ENCODE data around the gene ZFYVE27.

The ZFYVE27 gene

DNA sequence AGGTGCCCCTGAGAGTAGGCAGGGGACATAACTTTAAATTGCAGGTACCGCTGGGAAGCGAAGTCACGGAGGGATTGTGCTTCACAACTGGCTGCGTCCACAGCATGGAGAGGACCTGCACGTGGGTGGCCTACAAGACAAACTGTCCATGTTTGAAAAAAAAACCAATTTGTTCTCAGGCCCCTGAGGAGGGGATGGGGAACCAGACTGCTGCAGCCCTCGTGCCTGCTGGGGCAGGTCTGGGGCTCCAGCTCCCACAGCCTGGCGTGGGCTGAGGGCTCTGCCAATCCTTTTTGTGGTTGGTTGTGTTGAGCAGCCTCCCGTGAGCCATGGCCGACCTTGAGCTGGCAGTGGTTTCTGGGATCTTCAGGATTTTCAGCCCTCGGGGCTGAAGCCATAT lies 25.1 kb downstream of the ZFYVE27 start:
- Histone ChIP-seq H2AFZ (ENCODE audit: insufficient read depth, low read length, poor library complexity) (no peak overlapping the region), H2BK120ac (ENCODE audit: insufficient read depth, low read length, poor library complexity) (no peak overlapping the region), H3K79me1 (ENCODE audit: low read length) (no peaks in the 10 kb centered on the region), H3K36me3 (ENCODE audit: control insufficient read depth in 1 of 2, insufficient read depth in 2 of 2, low read length in 2 of 2) (peaks cover 38 to 46% of the 10 kb centered on the region in 2 experiments), H3K4me2 (ENCODE audit: low read length) (no peak overlapping the region), H4K12ac (ENCODE audit: low read depth, low read length) (no peak overlapping the region), H3K79me2 (ENCODE audit: control insufficient read depth, insufficient read depth, low read length, poor library complexity) (no peaks in the 10 kb centered on the region), H4K8ac (ENCODE audit: low read depth, low read length) (no peak overlapping the region), H3K4me3 (ENCODE audit: low read depth, low read length) (no peak overlapping the region), H3K27ac (ENCODE audit: low read depth, low read length) (no peak overlapping the region), H3K27me3 (ENCODE audit: insufficient read depth, low read length) (no peaks in the 10 kb centered on the region), H3K23ac (ENCODE audit: low read length) (no peak overlapping the region), H3K9me3 (ENCODE audit: insufficient read depth, low read depth, low read length) (peaks cover 1% of the 10 kb centered on the region), H4K91ac (ENCODE audit: low read depth, low read length) (no peak overlapping the region), H2BK12ac (ENCODE audit: low read length) (no peak overlapping the region), H3K14ac (ENCODE audit: low read length) (no peak overlapping the region), H2BK5ac (ENCODE audit: low read depth, low read length, poor library complexity) (no peak overlapping the region), H2AK5ac (ENCODE audit: low read length) (no peak overlapping the region), H3K4me1 (ENCODE audit: control insufficient read depth in 1 of 2, insufficient read depth in 2 of 2, low read length in 2 of 2) (no peaks in the 10 kb centered on the region), H3K9ac (ENCODE audit: low read length) (no peak overlapping the region), H3K18ac (ENCODE audit: low read length) (no peak overlapping the region), H3K4ac (ENCODE audit: low read depth, low read length) (no peak overlapping the region)
- no peak for DNase-seq
- WGBS (ENCODE audit: extremely low coverage, insufficient coverage, insufficient read length), result no CpG with 5 or more reads among the region's 10 CpGs

DNA sequence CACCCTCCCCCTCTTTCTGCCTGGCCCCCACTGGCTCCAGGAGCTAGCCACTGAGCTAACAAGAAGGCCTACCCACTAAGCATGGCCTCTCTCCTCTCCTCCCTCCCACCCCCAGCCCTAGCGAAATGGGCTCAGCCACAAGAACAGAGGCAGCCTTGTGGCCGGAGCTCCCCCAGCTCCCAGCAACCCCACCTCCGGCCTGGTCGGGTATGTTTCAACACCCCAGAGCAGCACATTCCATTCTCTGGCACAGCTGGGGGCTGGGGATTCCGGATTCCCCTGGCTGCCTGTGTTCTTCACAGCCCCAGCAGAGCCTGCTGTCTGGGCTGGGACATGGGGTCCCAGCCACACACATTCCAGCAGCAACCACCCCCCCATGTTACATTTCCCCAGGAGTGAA lies 25.9 kb downstream of the ZFYVE27 start:
- H3K79me1 ChIP-seq (ENCODE audit: low read length), result no peaks in the 10 kb centered on the region
- no peak overlapping the region for H4K12ac ChIP-seq (ENCODE audit: low read depth, low read length)
- no peak overlapping the region for H4K8ac ChIP-seq (ENCODE audit: low read depth, low read length)
- no peak overlapping the region for H3K4me3 ChIP-seq (ENCODE audit: low read depth, low read length)
- H2BK120ac ChIP-seq (ENCODE audit: insufficient read depth, low read length, poor library complexity), result no peak overlapping the region
- H3K36me3 ChIP-seq (ENCODE audit: control insufficient read depth in 1 of 2, insufficient read depth in 2 of 2, low read length in 2 of 2), result peaks cover 33 to 39% of the 10 kb centered on the region in 2 experiments
- H3K4me2 ChIP-seq (ENCODE audit: low read length), result no peak overlapping the region
- H4K91ac ChIP-seq (ENCODE audit: low read depth, low read length), result no peak overlapping the region
- no peak overlapping the region for H3K18ac ChIP-seq (ENCODE audit: low read length)
- H2AK5ac ChIP-seq (ENCODE audit: low read length), result no peak overlapping the region
- DNase-seq, result no peak
- H2AFZ ChIP-seq (ENCODE audit: insufficient read depth, low read length, poor library complexity), result no peak overlapping the region
- no peak overlapping the region for H3K4ac ChIP-seq (ENCODE audit: low read depth, low read length)
- no peaks in the 10 kb centered on the region for H3K27me3 ChIP-seq (ENCODE audit: insufficient read depth, low read length)
- peaks cover 1% of the 10 kb centered on the region for H3K9me3 ChIP-seq (ENCODE audit: insufficient read depth, low read depth, low read length)
- no peak overlapping the region for H3K14ac ChIP-seq (ENCODE audit: low read length)
- no peak overlapping the region for H3K27ac ChIP-seq (ENCODE audit: low read depth, low read length)
- no peaks in the 10 kb centered on the region for H3K4me1 ChIP-seq (ENCODE audit: control insufficient read depth in 1 of 2, insufficient read depth in 2 of 2, low read length in 2 of 2)
- H3K9ac ChIP-seq (ENCODE audit: low read length), result no peak overlapping the region
- no peaks in the 10 kb centered on the region for H3K79me2 ChIP-seq (ENCODE audit: control insufficient read depth, insufficient read depth, low read length, poor library complexity)
- H2BK12ac ChIP-seq (ENCODE audit: low read length), result no peak overlapping the region
- no CpG with 5 or more reads among the region's 5 CpGs for WGBS (ENCODE audit: extremely low coverage, insufficient coverage, insufficient read length)
- H3K23ac ChIP-seq (ENCODE audit: low read length), result no peak overlapping the region
- no peak overlapping the region for H2BK5ac ChIP-seq (ENCODE audit: low read depth, low read length, poor library complexity)

DNA sequence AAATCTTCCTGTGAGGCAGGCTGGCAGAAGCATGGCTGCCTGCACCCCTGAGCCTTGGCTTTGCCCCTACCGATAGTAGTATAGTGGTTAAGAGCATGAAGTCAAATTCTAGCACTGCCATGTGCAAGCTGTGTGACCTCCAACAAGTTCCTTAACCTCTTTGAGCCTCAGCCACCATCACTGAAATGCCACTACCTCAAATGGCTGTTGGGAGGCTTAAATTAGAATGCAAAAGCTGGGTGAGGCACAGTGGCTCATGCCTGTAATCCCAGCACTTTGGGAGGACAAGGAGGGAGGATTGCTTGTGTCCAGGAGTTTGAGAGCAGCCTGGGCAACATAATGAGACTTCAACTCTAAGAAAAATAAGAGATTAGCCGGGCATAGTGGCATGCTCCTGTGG lies 26.5 kb downstream of the ZFYVE27 start:
- H2BK5ac ChIP-seq (ENCODE audit: low read depth, low read length, poor library complexity), result no peak overlapping the region
- H3K9me3 ChIP-seq (ENCODE audit: insufficient read depth, low read depth, low read length), result peaks cover 1% of the 10 kb centered on the region
- H4K12ac ChIP-seq (ENCODE audit: low read depth, low read length), result no peak overlapping the region
- no peak for DNase-seq
- H3K9ac ChIP-seq (ENCODE audit: low read length), result no peak overlapping the region
- H3K79me2 ChIP-seq (ENCODE audit: control insufficient read depth, insufficient read depth, low read length, poor library complexity), result no peaks in the 10 kb centered on the region
- H4K91ac ChIP-seq (ENCODE audit: low read depth, low read length), result no peak overlapping the region
- no peak overlapping the region for H2BK12ac ChIP-seq (ENCODE audit: low read length)
- no peak overlapping the region for H3K27ac ChIP-seq (ENCODE audit: low read depth, low read length)
- H3K79me1 ChIP-seq (ENCODE audit: low read length), result no peaks in the 10 kb centered on the region
- H3K4me1 ChIP-seq (ENCODE audit: control insufficient read depth in 1 of 2, insufficient read depth in 2 of 2, low read length in 2 of 2), result no peaks in the 10 kb centered on the region
- no peak overlapping the region for H3K18ac ChIP-seq (ENCODE audit: low read length)
- no peak overlapping the region for H4K8ac ChIP-seq (ENCODE audit: low read depth, low read length)
- H3K4me3 ChIP-seq (ENCODE audit: low read depth, low read length), result no peak overlapping the region
- H3K14ac ChIP-seq (ENCODE audit: low read length), result no peak overlapping the region
- H3K36me3 ChIP-seq (ENCODE audit: control insufficient read depth in 1 of 2, insufficient read depth in 2 of 2, low read length in 2 of 2), result peaks cover 33 to 39% of the 10 kb centered on the region in 2 experiments
- H2BK120ac ChIP-seq (ENCODE audit: insufficient read depth, low read length, poor library complexity), result no peak overlapping the region
- no peak overlapping the region for H2AFZ ChIP-seq (ENCODE audit: insufficient read depth, low read length, poor library complexity)
- H3K4ac ChIP-seq (ENCODE audit: low read depth, low read length), result no peak overlapping the region
- H3K4me2 ChIP-seq (ENCODE audit: low read length), result no peak overlapping the region
- no peak overlapping the region for H2AK5ac ChIP-seq (ENCODE audit: low read length)
- H3K27me3 ChIP-seq (ENCODE audit: insufficient read depth, low read length), result no peaks in the 10 kb centered on the region
- no CpG with 5 or more reads among the region's 2 CpGs for WGBS (ENCODE audit: extremely low coverage, insufficient coverage, insufficient read length)
- no peak overlapping the region for H3K23ac ChIP-seq (ENCODE audit: low read length)

DNA sequence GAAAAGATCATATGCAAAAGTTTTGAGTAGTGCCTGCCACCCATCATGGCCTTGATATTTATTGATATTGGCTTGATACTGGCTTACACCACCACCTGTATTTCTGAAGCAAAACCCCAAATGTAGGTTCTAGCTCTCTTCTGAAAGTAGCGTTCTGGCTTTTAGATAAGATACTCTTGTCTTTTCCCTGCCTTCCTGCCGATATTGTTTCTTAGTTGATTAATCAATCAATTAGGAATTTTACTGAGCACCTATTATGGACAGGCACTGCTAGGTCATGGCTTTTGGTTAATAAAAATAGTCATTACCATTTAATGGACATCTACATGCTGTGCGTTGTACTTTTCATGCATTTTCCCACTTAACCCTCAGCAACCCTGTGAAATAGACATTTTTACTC lies 27.0 kb downstream of the ZFYVE27 start:
- Histone ChIP-seq H3K4me1 (ENCODE audit: control insufficient read depth in 1 of 2, insufficient read depth in 2 of 2, low read length in 2 of 2) (no peaks in the 10 kb centered on the region), H3K23ac (ENCODE audit: low read length) (no peak overlapping the region), H3K9me3 (ENCODE audit: insufficient read depth, low read depth, low read length) (peaks cover 1% of the 10 kb centered on the region), H2BK120ac (ENCODE audit: insufficient read depth, low read length, poor library complexity) (no peak overlapping the region), H3K4ac (ENCODE audit: low read depth, low read length) (no peak overlapping the region), H3K4me3 (ENCODE audit: low read depth, low read length) (no peak overlapping the region), H3K79me1 (ENCODE audit: low read length) (no peaks in the 10 kb centered on the region), H2BK5ac (ENCODE audit: low read depth, low read length, poor library complexity) (no peak overlapping the region), H3K18ac (ENCODE audit: low read length) (no peak overlapping the region), H2AK5ac (ENCODE audit: low read length) (no peak overlapping the region), H3K36me3 (ENCODE audit: control insufficient read depth in 1 of 2, insufficient read depth in 2 of 2, low read length in 2 of 2) (peaks cover 32 to 39% of the 10 kb centered on the region in 2 experiments), H3K27me3 (ENCODE audit: insufficient read depth, low read length) (no peaks in the 10 kb centered on the region), H3K4me2 (ENCODE audit: low read length) (no peak overlapping the region), H4K12ac (ENCODE audit: low read depth, low read length) (no peak overlapping the region), H3K27ac (ENCODE audit: low read depth, low read length) (no peak overlapping the region), H3K9ac (ENCODE audit: low read length) (no peak overlapping the region), H3K14ac (ENCODE audit: low read length) (no peak overlapping the region), H2BK12ac (ENCODE audit: low read length) (no peak overlapping the region), H4K91ac (ENCODE audit: low read depth, low read length) (no peak overlapping the region), H3K79me2 (ENCODE audit: control insufficient read depth, insufficient read depth, low read length, poor library complexity) (no peaks in the 10 kb centered on the region), H4K8ac (ENCODE audit: low read depth, low read length) (no peak overlapping the region), H2AFZ (ENCODE audit: insufficient read depth, low read length, poor library complexity) (no peak overlapping the region)
- no peak for DNase-seq
- no CpG with 5 or more reads among the region's 3 CpGs for WGBS (ENCODE audit: extremely low coverage, insufficient coverage, insufficient read length)

All from trophoblast cell (in vitro differentiated cells and primary cell).